DMS53 treated with DMSO at 0.1 percent for 48 hours (cell line): Measurements from ENCODE around the gene NOP14.
"Not testable (repeated sequence)": the region's sequence is repeated elsewhere in the genome, so short reads cannot be mapped to it uniquely, and the experiment has no call there.

Experiments used
- DNase-seq: peaks from one replicate; lab custom pipeline; 2025; ENCODE audit not compliant: unreplicated experiment; lab: John Stamatoyannopoulos, UW

NOP14 gene

GRCh38 chr4:2963175-2963965 is at the start of gene NOP14, which contains the start of gene GRK4:
TSS of gene NOP14 (minus strand) at chr4:2963406. CDS start at chr4:2963319, 87 bp downstream.
TSS of gene GRK4 (plus strand) at chr4:2963571. CDS start at chr4:2964071, 500 bp downstream.
- peak; percentile 99 for DNase-seq

GRCh38 chr4:3011456-3012220 is 48.4 kb upstream of the NOP14 start:
- no peak for DNase-seq

DNA sequence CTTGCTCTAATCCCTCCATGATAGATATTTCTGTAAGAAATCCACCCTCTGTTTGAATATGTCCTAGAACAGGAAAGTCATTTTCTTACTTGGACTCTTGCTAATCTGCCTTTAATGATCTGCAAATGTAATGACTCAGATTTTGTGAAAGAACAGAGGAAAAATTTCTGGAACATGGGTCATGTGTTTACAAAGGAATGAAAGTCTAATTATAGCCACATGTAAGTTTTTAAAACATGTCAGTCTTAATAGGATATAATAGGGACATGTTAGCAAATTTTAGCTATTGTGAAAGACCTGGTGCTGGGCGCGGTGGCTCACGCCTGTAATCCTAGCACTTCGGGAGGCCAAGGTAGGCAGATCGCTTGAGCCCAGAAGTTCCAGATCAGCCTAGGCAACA is 47.8 kb upstream of the NOP14 start:
- DNase-seq, result no peak

GRCh38 chr4:3010577-3010976 is 47.4 kb upstream of the NOP14 start:
- DNase-seq, result no peak

DNA sequence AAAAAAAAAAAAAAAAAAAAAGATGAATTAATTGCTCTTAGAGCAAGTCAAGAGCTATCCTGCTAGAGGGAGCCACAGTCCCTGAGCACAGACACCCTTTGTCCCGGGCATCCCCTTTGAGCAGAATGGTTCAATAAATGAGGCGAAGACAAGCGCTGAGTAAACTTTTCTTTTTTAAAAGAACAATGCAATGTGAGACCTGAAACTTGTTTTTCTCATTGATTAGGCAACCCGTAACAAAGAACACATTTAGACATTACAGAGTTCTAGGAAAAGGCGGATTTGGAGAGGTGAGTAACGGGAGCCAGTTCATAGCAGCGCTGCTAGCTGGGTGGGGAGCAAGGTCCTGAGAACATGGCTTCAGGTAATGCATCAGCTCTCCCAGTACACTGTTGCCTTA is 46.2 kb upstream of the NOP14 start:
- no peak for DNase-seq

DNA sequence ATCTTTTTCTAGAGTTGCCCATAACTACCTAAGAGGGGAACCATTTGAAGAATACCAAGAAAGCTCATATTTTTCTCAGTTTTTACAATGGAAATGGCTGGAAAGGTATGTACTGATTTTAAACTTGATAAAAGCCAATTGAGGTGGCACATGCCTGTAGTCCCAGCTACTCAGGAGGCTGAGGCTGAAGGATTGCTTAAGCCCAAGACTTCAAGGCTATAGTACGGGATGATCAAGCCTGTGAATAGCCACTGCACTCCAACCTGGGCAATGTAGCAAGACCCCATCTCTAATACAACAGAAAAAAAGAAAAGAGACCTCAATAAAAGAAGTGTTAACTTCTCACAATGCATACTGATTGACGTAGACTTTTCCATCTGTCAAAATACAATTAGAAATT is 44.5 kb upstream of the NOP14 start:
- DNase-seq, result no peak

- no peak for DNase-seq
Measured at GRCh38 chr4:2996415-2996814, 33.2 kb upstream of the NOP14 start.

DNA sequence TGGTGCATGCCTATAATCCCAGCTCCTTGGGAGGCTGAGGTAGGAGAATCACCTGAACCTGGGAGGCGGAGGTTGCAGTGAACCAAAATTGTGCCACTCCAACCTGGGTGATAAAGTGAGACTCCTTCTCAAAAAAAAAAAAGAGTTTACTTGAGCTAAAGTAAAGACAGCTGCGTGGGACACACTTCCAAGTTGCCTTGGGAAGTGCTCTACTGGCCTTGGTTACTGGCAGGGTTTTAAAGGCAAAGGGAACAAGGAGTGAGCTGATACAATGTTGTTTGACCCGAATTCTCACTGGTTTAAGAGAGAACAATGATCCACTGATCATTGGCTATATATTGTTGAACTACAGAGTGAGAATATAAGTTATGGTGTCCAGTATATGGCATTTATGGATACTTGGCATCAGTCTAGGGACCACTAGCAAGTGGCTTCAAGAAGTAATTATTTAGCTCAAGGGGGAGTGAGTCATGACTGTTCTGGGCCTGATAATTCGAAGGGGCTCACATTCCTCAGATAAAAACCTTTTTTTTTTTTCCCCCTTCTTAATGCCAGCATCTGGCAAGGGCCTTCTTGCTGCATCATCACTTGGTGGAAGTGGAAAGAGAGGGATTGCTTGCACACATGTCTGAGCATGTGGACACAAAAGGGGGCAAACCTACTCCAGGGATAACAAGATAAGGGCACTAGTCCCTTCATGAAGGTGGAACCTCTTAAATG is 32.5 kb upstream of the NOP14 start:
- no peak for DNase-seq

GRCh38 chr4:2994917-2995316 is 31.7 kb upstream of the NOP14 start:
- DNase-seq, result no peak

GRCh38 chr4:2991243-2991642 is 28.0 kb upstream of the NOP14 start:
- DNase-seq, result no peak

GRCh38 chr4:2983715-2984114 is 20.5 kb upstream of the NOP14 start:
- DNase-seq, result not testable (repeated sequence)

- DNase-seq, result no peak
Measured at GRCh38 chr4:2982012-2982411, 18.8 kb upstream of the NOP14 start.

DNA sequence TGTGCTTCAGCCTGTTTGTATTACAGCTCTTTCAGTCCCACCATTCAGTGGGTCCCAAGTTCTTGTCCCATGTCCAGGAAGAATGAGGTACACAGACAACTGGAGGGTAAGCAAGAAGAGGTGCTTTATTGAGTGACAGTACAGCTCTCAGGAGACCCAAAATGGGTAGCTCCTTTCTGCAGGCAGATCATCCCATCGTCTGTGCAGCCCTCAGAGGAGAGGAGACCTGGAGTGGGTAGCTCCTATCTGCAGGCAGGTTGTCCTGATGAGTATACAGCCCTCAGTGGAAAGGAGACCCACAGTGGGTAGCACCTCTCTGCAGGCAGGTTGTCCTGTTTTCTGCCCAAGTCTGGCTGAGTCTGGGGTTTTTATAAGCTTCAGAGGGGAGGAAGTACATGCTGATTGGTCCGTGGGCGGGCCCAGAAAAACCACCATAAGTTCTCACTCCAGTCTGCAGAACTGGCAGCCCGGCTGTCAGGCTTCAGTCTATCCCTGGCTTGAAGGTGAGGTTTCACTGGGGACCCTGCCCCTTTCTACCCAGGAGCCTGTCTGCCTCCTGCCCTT is 18.1 kb upstream of the NOP14 start:
- DNase-seq, result no peak

GRCh38 chr4:2977211-2978088 is 14.2 kb upstream of the NOP14 start:
- peak; percentile 95 for DNase-seq

DNA sequence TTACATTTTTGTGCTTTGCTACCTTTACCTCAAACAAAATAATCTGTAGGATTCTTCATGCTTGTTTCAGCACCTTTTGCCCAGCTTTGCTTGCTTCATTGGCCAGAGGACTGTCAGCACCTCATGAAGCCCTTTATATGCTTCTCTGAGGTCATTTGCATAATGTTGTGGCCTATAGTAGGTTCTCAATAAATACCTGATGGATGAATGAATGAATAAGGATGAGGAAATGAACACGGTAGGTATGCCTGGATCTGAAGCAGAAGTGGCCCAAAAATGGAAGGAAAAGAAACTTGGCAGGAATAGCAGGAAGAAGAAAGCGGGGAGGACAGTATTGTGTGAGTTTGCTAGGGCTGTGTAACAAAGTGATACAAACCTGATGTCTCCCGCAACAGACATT is 8.1 kb upstream of the NOP14 start:
- no peak for DNase-seq

DNA sequence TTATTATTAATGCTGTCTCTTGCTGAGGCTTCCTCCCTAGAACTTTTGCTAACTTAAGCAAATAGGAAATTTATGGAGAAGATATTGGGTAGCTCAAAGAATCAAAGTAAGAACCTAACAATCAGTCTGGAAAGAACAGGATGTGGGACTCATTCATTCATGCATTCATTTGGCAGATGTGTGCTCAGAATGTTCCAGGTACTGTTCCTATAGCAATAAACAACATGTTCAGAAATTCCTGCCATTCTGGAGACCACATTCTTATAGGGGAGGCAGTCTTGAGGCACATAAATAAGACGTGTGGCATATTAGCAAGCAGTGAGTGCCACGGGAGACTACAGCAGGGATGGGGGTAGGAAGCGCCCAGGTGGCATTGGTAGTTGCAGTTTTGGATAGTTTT is 5.2 kb upstream of the NOP14 start:
- no peak for DNase-seq

GRCh38 chr4:2965262-2965661 is 2.1 kb upstream of the NOP14 start:
- no peak for DNase-seq

- no peak for DNase-seq
Measured at GRCh38 chr4:2964706-2965258, 1.6 kb upstream of the NOP14 start.

DNA sequence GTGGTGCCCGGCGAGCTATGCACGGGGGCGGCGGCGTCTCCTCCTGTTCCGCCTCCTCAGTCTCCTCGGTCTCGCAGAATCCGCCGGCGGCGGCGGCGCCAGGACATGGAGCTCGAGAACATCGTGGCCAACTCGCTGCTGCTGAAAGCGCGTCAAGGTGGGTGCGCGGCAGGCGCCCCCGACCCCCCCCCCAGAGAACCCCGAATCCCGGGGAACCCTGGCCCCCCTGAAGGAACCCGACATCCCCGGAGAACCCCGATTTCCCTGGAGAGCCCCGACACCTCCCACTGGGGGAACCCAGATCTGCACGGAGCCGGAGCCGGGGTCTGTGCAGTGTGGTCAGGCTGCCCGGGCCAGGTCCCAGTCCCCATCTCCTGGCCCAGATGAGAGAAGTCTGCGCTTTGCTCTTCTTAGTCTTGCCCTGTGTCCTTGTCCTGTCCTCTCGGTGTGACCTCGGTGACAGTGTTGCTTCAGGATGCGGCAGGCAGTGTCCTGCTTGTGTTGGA is 813 bp upstream of the NOP14 start:
- peak; percentile 72 for DNase-seq
